Measurements from ENCODE around the gene WAC.

GRCh38 chr10:28520346-28520745 lies 12.6 kb upstream of the WAC start:
- TF ChIP-seq POLR2A (IDR thresholded peaks at IDR 0.05; ENCODE audit: extremely low read depth, insufficient read length) (no peak), MAX (IDR thresholded peaks at IDR 0.05; ENCODE audit: low read depth, low read length) (no peak)
- TF ChIP-seq, protein P1, sequence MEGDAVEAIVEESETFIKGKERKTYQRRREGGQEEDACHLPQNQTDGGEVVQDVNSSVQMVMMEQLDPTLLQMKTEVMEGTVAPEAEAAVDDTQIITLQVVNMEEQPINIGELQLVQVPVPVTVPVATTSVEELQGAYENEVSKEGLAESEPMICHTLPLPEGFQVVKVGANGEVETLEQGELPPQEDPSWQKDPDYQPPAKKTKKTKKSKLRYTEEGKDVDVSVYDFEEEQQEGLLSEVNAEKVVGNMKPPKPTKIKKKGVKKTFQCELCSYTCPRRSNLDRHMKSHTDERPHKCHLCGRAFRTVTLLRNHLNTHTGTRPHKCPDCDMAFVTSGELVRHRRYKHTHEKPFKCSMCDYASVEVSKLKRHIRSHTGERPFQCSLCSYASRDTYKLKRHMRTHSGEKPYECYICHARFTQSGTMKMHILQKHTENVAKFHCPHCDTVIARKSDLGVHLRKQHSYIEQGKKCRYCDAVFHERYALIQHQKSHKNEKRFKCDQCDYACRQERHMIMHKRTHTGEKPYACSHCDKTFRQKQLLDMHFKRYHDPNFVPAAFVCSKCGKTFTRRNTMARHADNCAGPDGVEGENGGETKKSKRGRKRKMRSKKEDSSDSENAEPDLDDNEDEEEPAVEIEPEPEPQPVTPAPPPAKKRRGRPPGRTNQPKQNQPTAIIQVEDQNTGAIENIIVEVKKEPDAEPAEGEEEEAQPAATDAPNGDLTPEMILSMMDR (IDR thresholded peaks at IDR 0.05; ENCODE audit: low read depth, low read length), result no peak
